Measurements from ENCODE around the gene RD3L.

GRCh38 chr14:103946975-103947374, 4.6 kb upstream of the RD3L start:
- TF ChIP-seq CTCF (conservative IDR thresholded peaks at IDR 0.05 in 1 of 2, IDR thresholded peaks at IDR 0.05 in 1 of 2; ENCODE audit: low read depth in 1 of 2, low read length in 2 of 2) (no peak), EZH2 (IDR thresholded peaks at IDR 0.05; ENCODE audit: low read length, missing control alignments) (no peak)
